ENCODE measurements around the gene DNAH10.

DNAH10 gene

GRCh38 chr12:123973552-123974341, 211.6 kb downstream of the DNAH10 start (continued):
- TF ChIP-seq, protein P1, sequence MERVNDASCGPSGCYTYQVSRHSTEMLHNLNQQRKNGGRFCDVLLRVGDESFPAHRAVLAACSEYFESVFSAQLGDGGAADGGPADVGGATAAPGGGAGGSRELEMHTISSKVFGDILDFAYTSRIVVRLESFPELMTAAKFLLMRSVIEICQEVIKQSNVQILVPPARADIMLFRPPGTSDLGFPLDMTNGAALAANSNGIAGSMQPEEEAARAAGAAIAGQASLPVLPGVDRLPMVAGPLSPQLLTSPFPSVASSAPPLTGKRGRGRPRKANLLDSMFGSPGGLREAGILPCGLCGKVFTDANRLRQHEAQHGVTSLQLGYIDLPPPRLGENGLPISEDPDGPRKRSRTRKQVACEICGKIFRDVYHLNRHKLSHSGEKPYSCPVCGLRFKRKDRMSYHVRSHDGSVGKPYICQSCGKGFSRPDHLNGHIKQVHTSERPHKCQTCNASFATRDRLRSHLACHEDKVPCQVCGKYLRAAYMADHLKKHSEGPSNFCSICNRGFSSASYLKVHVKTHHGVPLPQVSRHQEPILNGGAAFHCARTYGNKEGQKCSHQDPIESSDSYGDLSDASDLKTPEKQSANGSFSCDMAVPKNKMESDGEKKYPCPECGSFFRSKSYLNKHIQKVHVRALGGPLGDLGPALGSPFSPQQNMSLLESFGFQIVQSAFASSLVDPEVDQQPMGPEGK (tag by site-specific recombination; IDR thresholded peaks at IDR 0.05): peak; percentile 20; the same call in 1 of the 2 replicates
- TF ChIP-seq ZNF37A (tag by site-specific recombination; IDR thresholded peaks at IDR 0.05) (no peak), ZXDB (tag by site-specific recombination; IDR thresholded peaks at IDR 0.05) (0 out of 2 replicates have a peak, but pooled peaks have one; percentile 19), ZNF654 (tag by site-specific recombination; IDR thresholded peaks at IDR 0.05; ENCODE audit: low read depth) (no peak)

DNA sequence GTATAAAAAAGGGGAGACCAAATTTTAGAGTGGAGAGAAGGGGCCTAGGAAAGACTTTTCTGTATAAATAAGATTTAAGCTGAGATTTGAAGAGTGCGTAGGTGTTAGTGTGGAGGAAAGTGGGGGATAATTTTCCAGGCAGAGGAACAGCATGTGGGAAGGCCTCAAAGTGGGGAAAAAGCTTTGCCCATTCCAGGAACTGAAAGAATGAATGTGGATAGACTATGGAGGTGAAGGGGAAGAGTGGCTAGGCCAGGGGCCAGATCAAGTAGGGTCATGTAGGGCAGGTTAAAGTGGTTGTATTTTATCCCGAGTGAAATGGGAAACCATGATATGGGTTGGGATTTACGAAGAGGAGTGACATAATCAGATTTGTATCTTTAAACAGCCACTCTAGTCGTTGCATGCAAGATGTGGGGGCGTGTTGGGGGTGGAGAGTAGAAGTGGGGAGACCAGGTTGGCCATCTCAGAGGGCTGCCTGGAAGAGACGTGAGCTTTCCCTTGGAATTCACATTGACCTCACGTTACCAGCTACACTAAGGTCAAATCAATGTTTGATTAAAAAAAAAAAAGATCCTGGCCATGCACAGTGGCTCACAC, 214.2 kb downstream of the DNAH10 start:
- Histone ChIP-seq H3K36me3 (ENCODE audit: control insufficient read depth in 2 of 2, insufficient read depth in 1 of 2, low read length in 2 of 2) (peaks cover 30 to 35% of the 10 kb centered on the region in 2 experiments), H3K9me3 (ENCODE audit: control insufficient read depth, insufficient read depth, low read depth, low read length) (no peaks in the 10 kb centered on the region), H3K4me1 (ENCODE audit: control insufficient read depth, insufficient read depth, low read length) (peaks cover 7% of the 10 kb centered on the region), H3K27ac (ENCODE audit: extremely low read depth, low read depth, low read length) (no peak overlapping the region), H3K4me3 (ENCODE audit: low read depth, low read length) (no peak overlapping the region)
- ChIA-PET CTCF (interaction anchor here (0.6 to 1.6 kb wide), 4 partner anchors 8 to 797 kb away, joined by 3 to 5 read pairs (median 4); no protein-coding TSS in a partner anchor), POLR2A (no interaction called here)
- no peak for TF ChIP-seq ZNF10 (tag by site-specific recombination; IDR thresholded peaks at IDR 0.05)
- TF ChIP-seq ZFHX2 (tag by site-specific recombination; conservative IDR thresholded peaks at IDR 0.05): peak; percentile 82
- no peak for TF ChIP-seq HOXA7 (CRISPR knock-in tag; IDR thresholded peaks at IDR 0.05; ENCODE audit: borderline replicate concordance)
- peak; percentile 82 for TF ChIP-seq EGR2 (tag by site-specific recombination; IDR thresholded peaks at IDR 0.05; ENCODE audit: low read depth)

DNA sequence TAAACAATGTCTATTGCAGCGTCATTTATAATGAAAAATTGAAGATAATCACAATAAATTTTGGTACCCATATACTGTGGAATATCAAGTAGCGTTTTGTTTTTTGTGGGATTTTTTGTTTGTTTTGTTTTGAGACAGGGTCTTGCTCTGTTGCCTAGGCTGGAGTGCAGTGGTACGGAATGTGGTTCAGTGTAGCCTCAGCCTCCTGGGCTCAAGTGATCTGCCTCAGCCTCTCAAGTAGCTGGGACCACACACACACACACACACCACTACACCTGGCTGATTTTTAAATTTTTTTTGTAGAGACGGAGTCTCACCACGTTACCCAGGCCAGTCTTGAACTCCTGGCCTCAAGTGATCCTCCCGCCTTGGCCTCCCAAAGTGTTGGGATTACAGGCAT, 217.5 kb downstream of the DNAH10 start:
- no peak overlapping the region for H3K4me3 ChIP-seq (ENCODE audit: low read depth, low read length)
- H3K27ac ChIP-seq (ENCODE audit: extremely low read depth, low read depth, low read length): no peak overlapping the region
- TF ChIP-seq ZNF23 (tag by site-specific recombination; IDR thresholded peaks at IDR 0.05; ENCODE audit: borderline replicate concordance) (no peak), ZNF600 (tag by site-specific recombination; IDR thresholded peaks at IDR 0.05) (peak; percentile 90), ZNF623 (tag by site-specific recombination; IDR thresholded peaks at IDR 0.05) (no peak), INSM2 (tag by site-specific recombination; IDR thresholded peaks at IDR 0.05) (no peak), ELK4 (IDR thresholded peaks at IDR 0.05; ENCODE audit: borderline replicate concordance, low read depth, low read length) (no peak), ZNF19 (tag by site-specific recombination; IDR thresholded peaks at IDR 0.05; ENCODE audit: low read depth) (no peak)
- CTCF ChIA-PET: no interaction called here
- H3K9me3 ChIP-seq (ENCODE audit: control insufficient read depth, insufficient read depth, low read depth, low read length): no peaks in the 10 kb centered on the region
- POLR2A ChIA-PET: no interaction called here
- H3K36me3 ChIP-seq (ENCODE audit: control insufficient read depth in 2 of 2, insufficient read depth in 1 of 2, low read length in 2 of 2): peaks cover 30 to 43% of the 10 kb centered on the region in 2 experiments
- H3K4me1 ChIP-seq (ENCODE audit: control insufficient read depth, insufficient read depth, low read length): peaks cover 6% of the 10 kb centered on the region
